ENCODE results near the gene FHIT.

The FHIT gene

DNA sequence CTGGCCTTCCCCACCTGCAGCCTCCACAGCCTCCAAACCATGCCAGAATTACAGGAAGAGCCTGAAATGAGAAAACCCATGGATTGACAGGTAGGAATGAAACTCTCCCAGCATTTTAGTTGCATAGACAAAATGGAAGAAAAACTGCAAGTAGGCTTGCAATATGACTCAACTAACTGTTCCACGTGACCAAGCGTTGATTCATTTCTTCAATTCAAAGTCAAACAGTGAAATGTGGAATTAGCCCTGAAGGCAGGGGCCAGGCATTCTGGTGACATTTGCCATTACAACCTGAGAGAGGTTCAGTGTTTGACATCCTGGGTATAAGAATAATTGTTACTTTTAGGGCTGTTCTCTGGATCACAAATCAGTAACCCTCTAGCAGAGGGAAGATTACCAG lies 1525.0 kb downstream of the FHIT start:
- no peaks in the 10 kb centered on the region for H3K4me1 ChIP-seq
- H3K9me3 ChIP-seq, result peaks cover 0 to 4% (median 0%) of the 10 kb centered on the region in 3 donors
- DNase-seq, result no peak
- no peak overlapping the region for H3K27ac ChIP-seq
- no peaks in the 10 kb centered on the region for H3K36me3 ChIP-seq
- TF ChIP-seq, protein P1, sequence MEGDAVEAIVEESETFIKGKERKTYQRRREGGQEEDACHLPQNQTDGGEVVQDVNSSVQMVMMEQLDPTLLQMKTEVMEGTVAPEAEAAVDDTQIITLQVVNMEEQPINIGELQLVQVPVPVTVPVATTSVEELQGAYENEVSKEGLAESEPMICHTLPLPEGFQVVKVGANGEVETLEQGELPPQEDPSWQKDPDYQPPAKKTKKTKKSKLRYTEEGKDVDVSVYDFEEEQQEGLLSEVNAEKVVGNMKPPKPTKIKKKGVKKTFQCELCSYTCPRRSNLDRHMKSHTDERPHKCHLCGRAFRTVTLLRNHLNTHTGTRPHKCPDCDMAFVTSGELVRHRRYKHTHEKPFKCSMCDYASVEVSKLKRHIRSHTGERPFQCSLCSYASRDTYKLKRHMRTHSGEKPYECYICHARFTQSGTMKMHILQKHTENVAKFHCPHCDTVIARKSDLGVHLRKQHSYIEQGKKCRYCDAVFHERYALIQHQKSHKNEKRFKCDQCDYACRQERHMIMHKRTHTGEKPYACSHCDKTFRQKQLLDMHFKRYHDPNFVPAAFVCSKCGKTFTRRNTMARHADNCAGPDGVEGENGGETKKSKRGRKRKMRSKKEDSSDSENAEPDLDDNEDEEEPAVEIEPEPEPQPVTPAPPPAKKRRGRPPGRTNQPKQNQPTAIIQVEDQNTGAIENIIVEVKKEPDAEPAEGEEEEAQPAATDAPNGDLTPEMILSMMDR (IDR thresholded peaks at IDR 0.05), result no peak
- intact Hi-C loops (cut with DNase I; ENCODE audit: low total_unique reads), result no loop called here
- H3K4me3 ChIP-seq, result no peak overlapping the region
- no peaks in the 10 kb centered on the region for H3K27me3 ChIP-seq

- H3K4me1 ChIP-seq, result no peaks in the 10 kb centered on the region
- TF ChIP-seq, protein P1 (IDR thresholded peaks at IDR 0.05), result no peak
- peaks cover 0 to 7% (median 0%) of the 10 kb centered on the region in 3 donors for H3K9me3 ChIP-seq
- no peak overlapping the region for H3K27ac ChIP-seq
- no peaks in the 10 kb centered on the region for H3K36me3 ChIP-seq
- DNase-seq, result no peak
- H3K4me3 ChIP-seq, result no peak overlapping the region
- no peaks in the 10 kb centered on the region for H3K27me3 ChIP-seq
- intact Hi-C loops (cut with DNase I; ENCODE audit: low total_unique reads), result no loop called here
Measured at GRCh38 chr3:59717679-59718205, 1533.5 kb downstream of the FHIT start.

GRCh38 chr3:59714066-59714465 lies 1537.2 kb downstream of the FHIT start:
- DNase-seq, result no peak
- Histone ChIP-seq H3K4me3 (no peak overlapping the region), H3K27me3 (no peaks in the 10 kb centered on the region), H3K27ac (no peak overlapping the region), H3K9me3 (peaks cover 0 to 7% (median 0%) of the 10 kb centered on the region in 3 donors), H3K36me3 (no peaks in the 10 kb centered on the region), H3K4me1 (no peaks in the 10 kb centered on the region)
- intact Hi-C loops (cut with DNase I; ENCODE audit: low total_unique reads), result no loop called here
- TF ChIP-seq, protein P1 (IDR thresholded peaks at IDR 0.05), result no peak

DNA sequence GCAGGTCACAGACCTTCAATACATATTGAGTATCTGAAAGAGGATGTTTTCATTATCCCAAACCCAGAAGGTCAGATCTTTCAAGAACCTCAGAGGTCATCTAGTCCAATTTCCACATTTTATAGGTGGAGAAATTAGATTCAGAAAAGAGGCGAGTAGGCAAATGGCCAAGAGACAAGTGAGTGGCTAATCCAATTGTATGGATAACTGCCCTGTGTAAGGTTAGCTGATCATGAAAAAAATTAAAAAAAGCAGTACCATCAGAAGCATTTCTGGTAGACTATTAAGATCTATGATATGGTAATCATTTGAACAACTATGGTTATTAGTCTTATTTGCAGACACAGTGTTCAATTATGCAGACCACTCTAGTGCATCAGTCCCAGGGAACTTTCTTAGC lies 1540.7 kb downstream of the FHIT start:
- H3K36me3 ChIP-seq, result no peaks in the 10 kb centered on the region
- TF ChIP-seq, protein P1 (IDR thresholded peaks at IDR 0.05), result no peak
- peaks cover 0 to 7% (median 0%) of the 10 kb centered on the region in 3 donors for H3K9me3 ChIP-seq
- H3K27ac ChIP-seq, result no peak overlapping the region
- H3K4me1 ChIP-seq, result no peaks in the 10 kb centered on the region
- no peaks in the 10 kb centered on the region for H3K27me3 ChIP-seq
- DNase-seq, result no peak
- intact Hi-C loops (cut with DNase I; ENCODE audit: low total_unique reads), result no loop called here
- no peak overlapping the region for H3K4me3 ChIP-seq

DNA sequence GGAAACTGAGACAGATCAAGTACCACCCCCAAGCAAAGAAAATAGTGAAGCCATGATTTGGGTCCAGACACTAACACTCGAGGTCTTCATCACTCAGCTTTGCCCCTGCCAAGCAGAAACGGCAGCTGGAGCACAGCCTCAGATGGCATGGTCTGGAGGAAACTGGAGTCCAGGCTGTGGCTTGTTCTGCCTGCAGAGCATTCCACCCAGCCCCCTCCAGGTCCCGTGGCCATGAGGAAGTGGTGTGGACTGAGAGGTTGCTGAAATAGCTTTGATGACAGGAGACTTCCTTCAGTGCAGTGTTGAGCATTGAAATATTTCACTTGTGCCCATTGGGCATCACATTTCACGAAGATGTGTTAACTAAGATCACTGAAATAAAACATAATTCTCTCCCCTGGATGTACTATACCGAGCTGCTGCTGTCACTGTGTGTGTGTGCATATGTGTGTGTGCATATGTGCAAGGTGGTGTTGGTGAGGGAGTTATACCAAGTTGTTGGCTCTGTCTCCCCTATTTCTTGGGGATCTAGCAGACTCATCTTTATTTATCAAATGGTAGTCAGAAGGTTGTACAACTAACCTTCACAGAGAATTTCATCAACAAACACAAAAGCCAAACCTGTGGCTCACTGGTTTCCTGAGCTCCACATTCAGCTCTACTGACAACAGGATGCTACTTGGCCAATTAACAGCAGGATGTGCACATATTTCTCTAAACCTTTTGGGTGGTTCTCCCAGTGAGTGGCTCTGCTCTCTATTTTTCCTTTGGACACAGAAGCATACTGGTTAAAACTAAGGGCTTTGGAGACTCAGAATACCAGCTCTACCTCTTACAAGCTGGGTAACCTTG lies 1541.3 kb downstream of the FHIT start:
- H3K4me3 ChIP-seq, result no peak overlapping the region
- H3K27ac ChIP-seq, result no peak overlapping the region
- no peaks in the 10 kb centered on the region for H3K36me3 ChIP-seq
- TF ChIP-seq, protein P1 (IDR thresholded peaks at IDR 0.05), result no peak
- peaks cover 0 to 7% (median 0%) of the 10 kb centered on the region in 3 donors for H3K9me3 ChIP-seq
- no peaks in the 10 kb centered on the region for H3K4me1 ChIP-seq
- no peaks in the 10 kb centered on the region for H3K27me3 ChIP-seq
- intact Hi-C loops (cut with DNase I; ENCODE audit: low total_unique reads), result no loop called here
- peak; percentile 74 to 84 for DNase-seq

Measured in tibial artery (tissue), 4 donors.